SK-N-SH (cell line): ENCODE data around the gene CKAP2L. TPM values are rescaled to one million over a fixed set of nuclear protein-coding genes. Genes with fewer than 3 reads are reported as not detected.

Experiments
- CTCF ChIA-PET: fragments of 300-600, 350-600 bp; formaldehyde crosslinking; extraction: SDS; loops from one replicate; lab custom pipeline; 2021; lab: Yijun Ruan, JAX
- POLR2A ChIA-PET: fragments of 350-600 bp; sonication (Branson Sonifier 250); formaldehyde crosslinking; extraction: SDS; loops from one replicate; lab custom pipeline; 2020; ENCODE audit warnings: antibody characterized with exemption, inconsistent platforms; lab: Yijun Ruan, JAX
- DNase-seq: peaks from one replicate; pipeline ENCODE4 v3.0.0; 2012
- H2AFZ ChIP-seq: fragments of 200-600 bp; sonication (generic); 2 replicates; pipeline ENCODE4 v1.8.1; 2016; ENCODE audit warnings: antibody characterized with exemption, mild to moderate bottlenecking, low read depth
- H3F3A ChIP-seq: fragments of 200-600 bp; sonication (generic); replicated peaks from 2 replicates; pipeline ENCODE3; 2016; ENCODE audit warnings: antibody characterized with exemption, mild to moderate bottlenecking; ENCODE audit not compliant: insufficient read depth
- H3K27ac ChIP-seq, 2 experiments: fragments of 200-500 bp in 1 of 2; fragments of 200-600 bp in 1 of 2; sonication (Bioruptor generic) in 1 of 2; sonication (generic), shearing (Covaris generic) in 1 of 2; 2 replicates each; pipeline versions ENCODE4 v1.5.1 to v1.6.1; 2014 to 2016; ENCODE audit warnings: low read depth in 2 of 2, inconsistent platforms in 1 of 2, low read length in 1 of 2, mild to moderate bottlenecking in 1 of 2, mixed read lengths in 1 of 2
- H3K27me3 ChIP-seq: fragments of 200-600 bp; sonication (generic), shearing (Covaris generic); 2 replicates; pipeline ENCODE4 v1.6.1; 2016; ENCODE audit warnings: mixed run types; ENCODE audit not compliant: insufficient read depth
- H3K36me3 ChIP-seq, 2 experiments: fragments of 200-500 bp in 1 of 2; fragments of 200-600 bp in 1 of 2; sonication (Bioruptor generic) in 1 of 2; sonication (generic) in 1 of 2; replicated peaks in 1 of 2; 2 replicates each; pipeline versions ENCODE3 to v1.5.1; 2014 to 2016; ENCODE audit warnings: low read length in 1 of 2, mild to moderate bottlenecking in 1 of 2; ENCODE audit not compliant: insufficient read depth in 2 of 2, control insufficient read depth in 1 of 2
- H3K4me1 ChIP-seq, 2 experiments: fragments of 200-500 bp in 1 of 2; fragments of 200-600 bp in 1 of 2; sonication (Bioruptor generic) in 1 of 2; sonication (generic), shearing (Covaris generic) in 1 of 2; 2 replicates each; pipeline versions ENCODE4 v1.5.1 to v1.6.1; 2014 to 2016; ENCODE audit warnings: low read depth in 1 of 2, low read length in 1 of 2, mixed run types in 1 of 2; ENCODE audit not compliant: insufficient read depth in 2 of 2, control insufficient read depth in 1 of 2
- H3K4me2 ChIP-seq: fragments of 200-600 bp; sonication (generic), shearing (Covaris generic); 2 replicates; pipeline ENCODE4 v1.6.1; 2017; ENCODE audit warnings: mixed run types
- H3K4me3 ChIP-seq, 2 experiments: fragments of 200-500 bp in 1 of 2; fragments of 200-600 bp in 1 of 2; sonication (Bioruptor generic) in 1 of 2; sonication (generic), shearing (Covaris generic) in 1 of 2; 2 replicates each; pipeline versions ENCODE4 v1.5.1 to v1.8.1; 2014 to 2016; ENCODE audit warnings: low read depth in 2 of 2, inconsistent platforms in 1 of 2, low read length in 1 of 2, mild to moderate bottlenecking in 1 of 2, mixed read lengths in 1 of 2, moderate library complexity in 1 of 2
- H3K79me2 ChIP-seq: fragments of 200-600 bp; sonication (generic); 2 replicates; pipeline ENCODE4 v1.8.1; 2017; ENCODE audit warnings: mild to moderate bottlenecking; ENCODE audit not compliant: insufficient read depth
- H3K9ac ChIP-seq: fragments of 200-600 bp; sonication (generic); 2 replicates; pipeline ENCODE4 v1.6.1; 2017; ENCODE audit warnings: mixed run types
- H3K9me2 ChIP-seq: fragments of 200-600 bp; sonication (generic); 2 replicates; pipeline ENCODE4 v1.6.1; 2017; ENCODE audit warnings: mixed run types
- H3K9me3 ChIP-seq: fragments of 200-600 bp; sonication (generic); 2 replicates; pipeline ENCODE4 v1.6.1; 2017; ENCODE audit warnings: mixed run types, mild to moderate bottlenecking, moderate library complexity
- H4K20me1 ChIP-seq: fragments of 200-600 bp; sonication (generic); 2 replicates; pipeline ENCODE4 v1.6.1; 2017; ENCODE audit warnings: mild to moderate bottlenecking, mixed run types; ENCODE audit not compliant: insufficient read depth
- CHD2 ChIP-seq: fragments of 150-350 bp; IDR thresholded peaks from 2 replicates; pipeline ENCODE4 v1.6.1; 2018; ENCODE audit warnings: low read length; ENCODE audit not compliant: partially characterized antibody
- EP300 ChIP-seq, 2 experiments: IDR thresholded peaks; 2 replicates each; pipeline versions ENCODE4 v1.4.0 to v1.6.1; 2012; ENCODE audit warnings: borderline replicate concordance in 1 of 2, low read depth in 1 of 2, low read length in 1 of 2
- EZH2phosphoT487 ChIP-seq: fragments of 200-600 bp; sonication (generic); IDR thresholded peaks from 2 replicates; pipeline ENCODE4 v1.6.1; 2017; ENCODE audit warnings: low read depth, mixed run types, mild to moderate bottlenecking, antibody characterized with exemption, moderate library complexity, borderline replicate concordance
- FOSL2 ChIP-seq: IDR thresholded peaks from 2 replicates; pipeline ENCODE4 v1.4.0; 2012; ENCODE audit warnings: low read depth, mild to moderate bottlenecking, moderate library complexity, borderline replicate concordance
- JUND ChIP-seq: IDR thresholded peaks from 2 replicates; pipeline ENCODE4 v1.4.0; 2012
- MEF2A ChIP-seq: IDR thresholded peaks from 2 replicates; pipeline ENCODE4 v1.4.0; 2012; ENCODE audit warnings: low read depth, borderline replicate concordance
- RCOR1 ChIP-seq: fragments of 150-350 bp; IDR thresholded peaks from 2 replicates; pipeline ENCODE4 v1.6.1; 2017; ENCODE audit warnings: antibody characterized with exemption, low read length
- RXRA ChIP-seq: IDR thresholded peaks from 2 replicates; pipeline ENCODE4 v1.4.0; 2012; ENCODE audit warnings: low read depth, mild to moderate bottlenecking, borderline replicate concordance
- TCF12 ChIP-seq: IDR thresholded peaks from 2 replicates; pipeline ENCODE4 v1.4.0; 2012
- WGBS: methylation state at CpG from one replicate; pipeline ENCODE4 v1.1.6; 2017; ENCODE audit warnings: low lambda C conversion rate; 5-methylcytosine and 5-hydroxymethylcytosine counted together
- polyA plus RNA-seq, 3 experiments: library from polyadenylated mRNA; depleted of rRNA; stranded (reverse); fragments of >200 nt; gene quantifications; 2 replicates each; pipeline ENCODE4 v1.2.3, GENCODE V29; 2012
- TF ChIP-seq, protein P1 (sequence below): fragments of 150-350 bp; IDR thresholded peaks from 2 replicates; pipeline ENCODE4 v1.6.1; 2017; ENCODE audit warnings: antibody characterized with exemption, low read length, low read depth, borderline replicate concordance
- TF ChIP-seq, protein P2 (sequence below): IDR thresholded peaks from 2 replicates; pipeline ENCODE4; 2012
- TF ChIP-seq, protein P3 (sequence below): IDR thresholded peaks from 2 replicates; pipeline ENCODE4 v1.6.1; 2012; ENCODE audit warnings: mild to moderate bottlenecking, low read depth, low read length, moderate library complexity
- TF ChIP-seq, protein P4 (sequence below): fragments of 150-350 bp; IDR thresholded peaks from 2 replicates; pipeline ENCODE4 v1.6.1; 2016; ENCODE audit warnings: mild to moderate bottlenecking, low read depth, low read length

Gene CKAP2L
- polyA plus RNA-seq, 1 of the 3 experiments (the other 2 are of a cell fraction), result 2.9 TPM

DNA sequence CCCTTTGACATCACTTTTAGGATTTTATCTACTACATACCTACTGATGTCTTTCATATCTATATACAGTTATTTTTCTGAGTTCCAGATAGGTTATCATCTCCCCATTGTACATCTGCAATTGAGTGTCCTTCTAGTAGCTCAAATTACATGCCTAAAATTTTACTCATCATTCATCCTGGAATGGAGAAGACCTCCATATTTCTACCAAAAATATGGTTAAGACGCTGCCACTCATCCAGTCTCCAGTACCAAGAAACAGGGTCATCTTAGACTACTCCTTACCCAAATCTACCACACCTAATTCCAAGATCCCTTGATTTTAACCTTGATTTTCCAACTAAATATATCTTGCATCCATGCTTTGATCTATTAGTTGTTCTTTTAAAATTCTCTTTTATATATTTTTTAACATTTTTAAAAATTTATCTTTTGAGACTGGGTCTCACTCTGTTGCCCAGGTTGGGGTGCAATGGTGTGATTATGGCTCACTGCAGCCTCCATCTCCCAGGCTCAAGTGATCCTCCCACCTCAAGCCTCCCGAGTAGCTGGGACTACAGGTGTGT is 8.6 kb upstream of the CKAP2L start:
- no peak overlapping the region for H3K27ac ChIP-seq
- H3K9me3 ChIP-seq, result no peaks in the 10 kb centered on the region
- POLR2A ChIA-PET, result no interaction called here
- CTCF ChIA-PET, result interaction anchor here (0.9 kb wide), 1 partner anchor 23 kb away, joined by 3 read pairs; no protein-coding TSS in a partner anchor
- no peaks in the 10 kb centered on the region for H3F3A ChIP-seq
- no peaks in the 10 kb centered on the region for H3K79me2 ChIP-seq
- no peaks in the 10 kb centered on the region for H4K20me1 ChIP-seq
- no peaks in the 10 kb centered on the region for H3K36me3 ChIP-seq
- no peak overlapping the region for H3K9ac ChIP-seq
- TF ChIP-seq RXRA, result no peak
- TF ChIP-seq CHD2, result no peak
- TF ChIP-seq EP300 (IDR thresholded peaks at IDR 0.05; ENCODE audit: borderline replicate concordance in 1 of 2, low read depth in 1 of 2, low read length in 1 of 2), result no peak
- TF ChIP-seq, protein P1, sequence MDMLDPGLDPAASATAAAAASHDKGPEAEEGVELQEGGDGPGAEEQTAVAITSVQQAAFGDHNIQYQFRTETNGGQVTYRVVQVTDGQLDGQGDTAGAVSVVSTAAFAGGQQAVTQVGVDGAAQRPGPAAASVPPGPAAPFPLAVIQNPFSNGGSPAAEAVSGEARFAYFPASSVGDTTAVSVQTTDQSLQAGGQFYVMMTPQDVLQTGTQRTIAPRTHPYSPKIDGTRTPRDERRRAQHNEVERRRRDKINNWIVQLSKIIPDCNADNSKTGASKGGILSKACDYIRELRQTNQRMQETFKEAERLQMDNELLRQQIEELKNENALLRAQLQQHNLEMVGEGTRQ, result no peak
- TF ChIP-seq, protein P2, sequence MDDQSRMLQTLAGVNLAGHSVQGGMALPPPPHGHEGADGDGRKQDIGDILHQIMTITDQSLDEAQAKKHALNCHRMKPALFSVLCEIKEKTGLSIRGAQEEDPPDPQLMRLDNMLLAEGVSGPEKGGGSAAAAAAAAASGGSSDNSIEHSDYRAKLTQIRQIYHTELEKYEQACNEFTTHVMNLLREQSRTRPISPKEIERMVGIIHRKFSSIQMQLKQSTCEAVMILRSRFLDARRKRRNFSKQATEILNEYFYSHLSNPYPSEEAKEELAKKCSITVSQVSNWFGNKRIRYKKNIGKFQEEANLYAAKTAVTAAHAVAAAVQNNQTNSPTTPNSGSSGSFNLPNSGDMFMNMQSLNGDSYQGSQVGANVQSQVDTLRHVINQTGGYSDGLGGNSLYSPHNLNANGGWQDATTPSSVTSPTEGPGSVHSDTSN, result no peak
- TF ChIP-seq MEF2A, result no peak
- TF ChIP-seq, protein P3, sequence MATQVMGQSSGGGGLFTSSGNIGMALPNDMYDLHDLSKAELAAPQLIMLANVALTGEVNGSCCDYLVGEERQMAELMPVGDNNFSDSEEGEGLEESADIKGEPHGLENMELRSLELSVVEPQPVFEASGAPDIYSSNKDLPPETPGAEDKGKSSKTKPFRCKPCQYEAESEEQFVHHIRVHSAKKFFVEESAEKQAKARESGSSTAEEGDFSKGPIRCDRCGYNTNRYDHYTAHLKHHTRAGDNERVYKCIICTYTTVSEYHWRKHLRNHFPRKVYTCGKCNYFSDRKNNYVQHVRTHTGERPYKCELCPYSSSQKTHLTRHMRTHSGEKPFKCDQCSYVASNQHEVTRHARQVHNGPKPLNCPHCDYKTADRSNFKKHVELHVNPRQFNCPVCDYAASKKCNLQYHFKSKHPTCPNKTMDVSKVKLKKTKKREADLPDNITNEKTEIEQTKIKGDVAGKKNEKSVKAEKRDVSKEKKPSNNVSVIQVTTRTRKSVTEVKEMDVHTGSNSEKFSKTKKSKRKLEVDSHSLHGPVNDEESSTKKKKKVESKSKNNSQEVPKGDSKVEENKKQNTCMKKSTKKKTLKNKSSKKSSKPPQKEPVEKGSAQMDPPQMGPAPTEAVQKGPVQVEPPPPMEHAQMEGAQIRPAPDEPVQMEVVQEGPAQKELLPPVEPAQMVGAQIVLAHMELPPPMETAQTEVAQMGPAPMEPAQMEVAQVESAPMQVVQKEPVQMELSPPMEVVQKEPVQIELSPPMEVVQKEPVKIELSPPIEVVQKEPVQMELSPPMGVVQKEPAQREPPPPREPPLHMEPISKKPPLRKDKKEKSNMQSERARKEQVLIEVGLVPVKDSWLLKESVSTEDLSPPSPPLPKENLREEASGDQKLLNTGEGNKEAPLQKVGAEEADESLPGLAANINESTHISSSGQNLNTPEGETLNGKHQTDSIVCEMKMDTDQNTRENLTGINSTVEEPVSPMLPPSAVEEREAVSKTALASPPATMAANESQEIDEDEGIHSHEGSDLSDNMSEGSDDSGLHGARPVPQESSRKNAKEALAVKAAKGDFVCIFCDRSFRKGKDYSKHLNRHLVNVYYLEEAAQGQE, result no peak
- no peak for TF ChIP-seq FOSL2
- TF ChIP-seq RCOR1, result no peak
- TF ChIP-seq TCF12, result no peak
- no peak for TF ChIP-seq JUND
- no peak for TF ChIP-seq EZH2phosphoT487
- TF ChIP-seq, protein P4, sequence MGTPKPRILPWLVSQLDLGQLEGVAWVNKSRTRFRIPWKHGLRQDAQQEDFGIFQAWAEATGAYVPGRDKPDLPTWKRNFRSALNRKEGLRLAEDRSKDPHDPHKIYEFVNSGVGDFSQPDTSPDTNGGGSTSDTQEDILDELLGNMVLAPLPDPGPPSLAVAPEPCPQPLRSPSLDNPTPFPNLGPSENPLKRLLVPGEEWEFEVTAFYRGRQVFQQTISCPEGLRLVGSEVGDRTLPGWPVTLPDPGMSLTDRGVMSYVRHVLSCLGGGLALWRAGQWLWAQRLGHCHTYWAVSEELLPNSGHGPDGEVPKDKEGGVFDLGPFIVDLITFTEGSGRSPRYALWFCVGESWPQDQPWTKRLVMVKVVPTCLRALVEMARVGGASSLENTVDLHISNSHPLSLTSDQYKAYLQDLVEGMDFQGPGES, result no peak
- TF ChIP-seq, all 33 proteins: peak for 0
- H2AFZ ChIP-seq, result no peak overlapping the region
- H3K9me2 ChIP-seq, result no peaks in the 10 kb centered on the region
- H3K4me3 ChIP-seq, result no peak overlapping the region
- no peaks in the 10 kb centered on the region for H3K4me1 ChIP-seq
- H3K27me3 ChIP-seq, result no peaks in the 10 kb centered on the region
- no peak for DNase-seq
- H3K4me2 ChIP-seq, result no peak overlapping the region
- WGBS, result 28% methylated on average over 2 of the region's 2 CpGs
